GM23338 (cell line): ENCODE results near the gene COLEC12. TPM values are rescaled to one million over a fixed set of nuclear protein-coding genes. Genes with fewer than 3 reads are reported as not detected.

ENCODE experiments used
- ATAC-seq: fragments of 200-7000 bp; cut with Tn5 transposase; 3 replicates; pipeline ENCODE4 v1.9.1; 2020
- DNase-seq: peaks from one replicate; pipeline ENCODE4 v3.0.0-alpha.2; 2015; ENCODE audit warnings: low spot score
- H2AFZ ChIP-seq: fragments of 200-600 bp; sonication (generic); 2 replicates; pipeline ENCODE4 v1.8.0; 2016; ENCODE audit warnings: antibody characterized with exemption, mild to moderate bottlenecking, moderate library complexity
- H3F3A ChIP-seq: fragments of 200-600 bp; sonication (generic); replicated peaks from 2 replicates; pipeline ENCODE4 v1.8.0; 2017; ENCODE audit warnings: antibody characterized with exemption, mixed run types, low read depth
- H3K27ac ChIP-seq: fragments of 200-600 bp; sonication (generic); 2 replicates; pipeline ENCODE4 v1.6.1; 2016; ENCODE audit warnings: low read depth
- H3K27me3 ChIP-seq: fragments of 200-600 bp; sonication (generic); 2 replicates; pipeline ENCODE4 v1.8.0; 2016; ENCODE audit warnings: mild to moderate bottlenecking, mixed run types, moderate library complexity; ENCODE audit not compliant: insufficient read depth
- H3K36me3 ChIP-seq: fragments of 200-600 bp; sonication (generic); 2 replicates; pipeline ENCODE4 v1.8.0; 2016; ENCODE audit warnings: mild to moderate bottlenecking; ENCODE audit not compliant: insufficient read depth
- H3K4me1 ChIP-seq: fragments of 200-600 bp; sonication (generic); 2 replicates; pipeline ENCODE4 v1.8.0; 2016; ENCODE audit warnings: mild to moderate bottlenecking, moderate library complexity; ENCODE audit not compliant: insufficient read depth
- H3K4me2 ChIP-seq: fragments of 200-600 bp; sonication (generic); 2 replicates; pipeline ENCODE4 v1.7.1; 2017; ENCODE audit warnings: mixed run types
- H3K4me3 ChIP-seq: fragments of 200-600 bp; sonication (generic); 2 replicates; pipeline ENCODE4 v1.6.1; 2016; ENCODE audit warnings: mixed run types
- H3K79me2 ChIP-seq: fragments of 200-600 bp; sonication (generic); replicated peaks from 2 replicates; pipeline ENCODE4 v1.8.0; 2017; ENCODE audit warnings: mild to moderate bottlenecking; ENCODE audit not compliant: insufficient read depth
- H3K9me2 ChIP-seq: fragments of 200-600 bp; sonication (generic); 2 replicates; pipeline ENCODE4 v1.8.0; 2017; ENCODE audit not compliant: insufficient read depth
- H4K20me1 ChIP-seq: fragments of 200-600 bp; sonication (generic); replicated peaks from 2 replicates; pipeline ENCODE4 v1.8.0; 2017; ENCODE audit warnings: mild to moderate bottlenecking; ENCODE audit not compliant: insufficient read depth
- H3K27ac Mint-ChIP-seq: 2 replicates; pipeline ENCODE4 v1.8.0; 2020; ENCODE audit warnings: inconsistent platforms, mild to moderate bottlenecking, moderate library complexity, mixed read lengths
- H3K27me3 Mint-ChIP-seq: 3 replicates; pipeline ENCODE4 v1.8.0; 2022; ENCODE audit warnings: low read depth, mild to moderate bottlenecking, moderate library complexity, mixed read lengths, inconsistent platforms; ENCODE audit not compliant: insufficient read depth, poor library complexity
- H3K36me3 Mint-ChIP-seq: 3 replicates; pipeline ENCODE4 v1.8.0; 2021; ENCODE audit warnings: low read depth, mild to moderate bottlenecking, inconsistent platforms, moderate library complexity, mixed read lengths
- H3K4me1 Mint-ChIP-seq: 3 replicates; pipeline ENCODE4 v1.8.0; 2020; ENCODE audit warnings: mild to moderate bottlenecking, inconsistent platforms, mixed read lengths
- H3K4me3 Mint-ChIP-seq: 3 replicates; pipeline ENCODE4 v1.8.0; 2021; ENCODE audit warnings: moderate library complexity, mild to moderate bottlenecking, inconsistent platforms, mixed read lengths
- H3K9me3 Mint-ChIP-seq: 3 replicates; pipeline ENCODE4 v1.8.0; 2020; ENCODE audit warnings: moderate library complexity, mild to moderate bottlenecking, inconsistent platforms, mixed read lengths
- JUNB ChIP-seq: IDR thresholded peaks from one replicate; pipeline ENCODE4 v1.6.1; 2016; ENCODE audit warnings: antibody characterized with exemption; ENCODE audit not compliant: unreplicated experiment
- POLR2AphosphoS5 ChIP-seq: IDR thresholded peaks from 2 replicates; pipeline ENCODE4 v1.6.1; 2016; ENCODE audit warnings: antibody characterized with exemption, low read depth
- ZNF114 ChIP-seq: fragments of 250-450 bp; sonication (Bioruptor Pico); IDR thresholded peaks from 2 replicates; pipeline ENCODE4 v1.5.0; 2020; ENCODE audit warnings: mild to moderate bottlenecking, moderate library complexity
- ZNF331 ChIP-seq: fragments of 250-450 bp; sonication (Bioruptor Pico); IDR thresholded peaks from 2 replicates; pipeline ENCODE4 v1.5.0; 2020; ENCODE audit warnings: low read depth, mild to moderate bottlenecking, moderate library complexity
- polyA plus RNA-seq: library from polyadenylated mRNA; unstranded; fragments of >200 nt; fragmentation: Nextera tagmentation; extraction: Ambion mirVana; gene quantifications from 2 replicates; pipeline ENCODE4 v1.2.1, GENCODE V29; 2016
- total RNA-seq: library from RNA; depleted of rRNA; stranded (reverse); fragments of >200 nt; shearing (Covaris generic); gene quantifications from 2 replicates; pipeline ENCODE4 v1.2.3, GENCODE V29; 2014
- TF ChIP-seq, protein P1 (sequence below), 2 experiments: fragments of 200-600 bp in 1 of 2; sonication (generic) in 1 of 2; conservative IDR thresholded peaks; 2 replicates each; pipeline versions ENCODE4 v1.5.1 to v1.6.1; 2016 to 2017; ENCODE audit warnings: antibody characterized with exemption in 2 of 2, low read depth in 2 of 2, mild to moderate bottlenecking in 2 of 2, moderate library complexity in 1 of 2

Gene COLEC12
- total and polyA plus RNA-seq, 2 experiments from 2014 or later: 1.1 to 3.2 TPM

DNA sequence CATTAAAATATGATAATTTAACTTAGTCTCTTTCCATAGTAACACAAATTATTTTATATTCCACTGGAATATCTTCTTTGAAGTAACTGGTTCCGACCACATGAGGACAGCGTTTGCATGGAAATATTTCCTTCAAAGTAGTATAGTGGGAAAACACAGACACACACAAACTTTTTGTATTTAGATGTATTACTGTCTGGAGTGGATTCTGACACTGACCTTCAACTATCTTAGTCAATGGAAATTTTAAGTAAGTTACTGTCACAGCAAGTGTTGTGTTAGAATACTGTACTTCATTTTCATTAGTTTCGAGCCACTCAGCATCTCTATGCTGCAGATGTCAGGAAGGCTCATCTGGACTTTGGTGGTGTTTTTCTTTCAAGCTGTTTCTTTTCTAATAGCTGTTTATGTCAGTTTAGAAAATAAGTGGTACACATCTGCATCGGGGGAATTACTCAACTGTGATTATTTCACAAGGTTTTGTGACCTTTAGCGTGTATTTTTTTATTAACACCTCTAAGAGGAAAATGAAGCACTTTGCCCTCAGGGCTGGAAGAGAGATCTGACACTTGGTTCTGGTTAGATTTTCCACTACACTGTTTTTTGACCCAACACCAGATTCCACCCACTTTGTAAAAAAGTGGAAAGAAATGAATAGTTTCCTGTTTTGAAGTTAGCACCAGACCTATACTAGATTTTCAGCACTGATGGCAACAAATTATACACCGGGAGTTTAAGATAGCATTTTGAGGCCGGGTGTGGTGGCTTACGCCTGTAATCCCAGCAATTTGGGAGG is 213.8 kb downstream of the COLEC12 start:
- TF ChIP-seq, protein P1, sequence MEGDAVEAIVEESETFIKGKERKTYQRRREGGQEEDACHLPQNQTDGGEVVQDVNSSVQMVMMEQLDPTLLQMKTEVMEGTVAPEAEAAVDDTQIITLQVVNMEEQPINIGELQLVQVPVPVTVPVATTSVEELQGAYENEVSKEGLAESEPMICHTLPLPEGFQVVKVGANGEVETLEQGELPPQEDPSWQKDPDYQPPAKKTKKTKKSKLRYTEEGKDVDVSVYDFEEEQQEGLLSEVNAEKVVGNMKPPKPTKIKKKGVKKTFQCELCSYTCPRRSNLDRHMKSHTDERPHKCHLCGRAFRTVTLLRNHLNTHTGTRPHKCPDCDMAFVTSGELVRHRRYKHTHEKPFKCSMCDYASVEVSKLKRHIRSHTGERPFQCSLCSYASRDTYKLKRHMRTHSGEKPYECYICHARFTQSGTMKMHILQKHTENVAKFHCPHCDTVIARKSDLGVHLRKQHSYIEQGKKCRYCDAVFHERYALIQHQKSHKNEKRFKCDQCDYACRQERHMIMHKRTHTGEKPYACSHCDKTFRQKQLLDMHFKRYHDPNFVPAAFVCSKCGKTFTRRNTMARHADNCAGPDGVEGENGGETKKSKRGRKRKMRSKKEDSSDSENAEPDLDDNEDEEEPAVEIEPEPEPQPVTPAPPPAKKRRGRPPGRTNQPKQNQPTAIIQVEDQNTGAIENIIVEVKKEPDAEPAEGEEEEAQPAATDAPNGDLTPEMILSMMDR (conservative IDR thresholded peaks at IDR 0.05; ENCODE audit: low read depth in 2 of 2): peak; percentile 63 to 69
- TF ChIP-seq JUNB: no peak
- Histone ChIP-seq H3F3A (no peaks in the 10 kb centered on the region), H3K27me3 (no peaks in the 10 kb centered on the region), H3K79me2 (no peaks in the 10 kb centered on the region), H3K36me3 (no peaks in the 10 kb centered on the region), H3K4me1 (no peaks in the 10 kb centered on the region), H2AFZ (no peak overlapping the region), H4K20me1 (no peaks in the 10 kb centered on the region), H3K27ac (no peak overlapping the region), H3K4me2 (no peak overlapping the region), H3K4me3 (no peak overlapping the region), H3K9me2 (no peaks in the 10 kb centered on the region)
- H3K36me3 Mint-ChIP-seq: no peaks in the 10 kb centered on the region
- no peaks in the 10 kb centered on the region for H3K9me3 Mint-ChIP-seq
- ATAC-seq (no peak), DNase-seq (peak; percentile 26)
- H3K4me3 Mint-ChIP-seq: no peak overlapping the region
- no peak overlapping the region for H3K27ac Mint-ChIP-seq
- H3K27me3 Mint-ChIP-seq: no peaks in the 10 kb centered on the region
- H3K4me1 Mint-ChIP-seq: no peaks in the 10 kb centered on the region

DNA sequence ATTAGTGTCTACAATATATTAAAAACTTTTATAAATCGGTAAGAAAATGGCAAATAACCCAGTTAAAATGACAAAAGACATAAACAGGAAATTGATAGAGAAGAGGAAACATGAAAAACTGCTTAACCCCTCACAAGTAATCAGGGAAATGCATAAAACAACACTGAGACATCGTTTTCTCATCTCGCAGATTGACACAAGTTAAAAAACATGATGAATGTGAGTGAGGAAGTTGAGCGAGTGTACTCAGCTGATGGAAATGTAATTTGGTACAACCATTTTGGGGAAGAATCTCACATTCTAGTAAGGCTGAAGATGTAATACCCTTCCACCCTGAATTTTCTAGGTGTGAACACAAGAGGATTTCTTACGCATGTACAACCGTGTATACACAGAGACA is 214.7 kb downstream of the COLEC12 start:
- DNase-seq (no peak), ATAC-seq (no peak)
- Mint-ChIP-seq H3K36me3 (no peaks in the 10 kb centered on the region), H3K4me1 (no peaks in the 10 kb centered on the region), H3K27ac (no peak overlapping the region), H3K9me3 (no peaks in the 10 kb centered on the region), H3K27me3 (no peaks in the 10 kb centered on the region), H3K4me3 (no peak overlapping the region)
- no peaks in the 10 kb centered on the region for H3K9me2 ChIP-seq
- H4K20me1 ChIP-seq: no peaks in the 10 kb centered on the region
- H3K4me3 ChIP-seq: no peak overlapping the region
- no peaks in the 10 kb centered on the region for H3F3A ChIP-seq
- H3K27ac ChIP-seq: no peak overlapping the region
- H3K36me3 ChIP-seq: no peaks in the 10 kb centered on the region
- no peaks in the 10 kb centered on the region for H3K4me1 ChIP-seq
- TF ChIP-seq, protein P1 (conservative IDR thresholded peaks at IDR 0.05; ENCODE audit: low read depth in 2 of 2): no peak
- no peak for TF ChIP-seq ZNF114
- TF ChIP-seq POLR2AphosphoS5: no peak
- TF ChIP-seq ZNF331 (CRISPR knock-in tag): no peak
- H3K27me3 ChIP-seq: no peaks in the 10 kb centered on the region
- H3K79me2 ChIP-seq: no peaks in the 10 kb centered on the region
- no peak overlapping the region for H3K4me2 ChIP-seq
- H2AFZ ChIP-seq: no peak overlapping the region
